HCT116 (cell line): ENCODE measurements around the gene CCL14. TPM values are rescaled to one million over a fixed set of nuclear protein-coding genes. Genes with fewer than 3 reads are reported as not detected.
A peak's percentile ranks its signal among the peaks of the same experiment; 100 is the strongest.
"Not testable (repeated sequence)": the region's sequence is repeated elsewhere in the genome, so short reads cannot be mapped to it uniquely, and the experiment has no call there.

Source experiments
- ATAC-seq: fragments of 200-7000 bp; cut with Tn5 transposase; 2 replicates; pipeline ENCODE4 v1.9.1; 2020; ENCODE audit warnings: mild to moderate bottlenecking, moderate library complexity
- BruUV-seq: library from RNA; stranded (reverse); fragments of 400-500 nt; replicated peaks from 2 replicates; lab custom pipeline; 2021; lab: Mats Ljungman, UMichigan
- CTCF ChIA-PET: fragments of 300-600 bp; sonication (Branson Sonifier 250); formaldehyde crosslinking; loops from one replicate; lab custom pipeline; 2021; ENCODE audit warnings: antibody characterized with exemption; lab: Charles Lee
- POLR2A ChIA-PET: fragments of 300-600, 350-600 bp; sonication (Branson Sonifier 250); formaldehyde crosslinking; loops from one replicate; lab custom pipeline; 2021; ENCODE audit warnings: antibody characterized with exemption; lab: Charles Lee
- RAD21 ChIA-PET, 2 experiments: fragments of 300-600 bp; sonication (Branson Sonifier 250); formaldehyde crosslinking; loops; one replicate each; lab custom pipeline; 2023; ENCODE audit warnings: low total read pairs in 2 of 2; ENCODE audit not compliant: uncharacterized antibody in 2 of 2, unreplicated experiment in 2 of 2, low non-redundant PET in 1 of 2; lab: Charles Lee
- DNase-seq: peaks from one replicate; pipeline ENCODE4 v3.0.0-alpha.2; 2010; ENCODE audit warnings: low read depth, low spot score
- H2AFZ ChIP-seq: fragments of 200-600 bp; shearing (Covaris generic), sonication (generic); 2 replicates; pipeline ENCODE4 v1.6.1; 2017; ENCODE audit warnings: low read depth, mixed run types, mixed read lengths, antibody characterized with exemption, low read length; ENCODE audit not compliant: poor library complexity, severe bottlenecking
- H3K27ac ChIP-seq: 2 replicates; pipeline ENCODE4 v1.5.1; 2012; ENCODE audit warnings: low read depth, low read length
- H3K27me3 ChIP-seq: fragments of 200-600 bp; sonication (generic); 2 replicates; pipeline ENCODE4 v1.6.1; 2016; ENCODE audit warnings: mixed run types, low read length, mixed read lengths; ENCODE audit not compliant: insufficient read depth
- H3K36me3 ChIP-seq, 2 experiments: fragments of 200-500 bp in 1 of 2; fragments of 200-600 bp in 1 of 2; sonication (Bioruptor generic) in 1 of 2; sonication (generic) in 1 of 2; 2 replicates each; pipeline versions ENCODE4 v1.5.1 to v1.6.1; 2014 to 2016; ENCODE audit warnings: low read length in 2 of 2, inconsistent platforms in 1 of 2, mixed read lengths in 1 of 2, mixed run types in 1 of 2; ENCODE audit not compliant: insufficient read depth in 2 of 2, control insufficient read depth in 1 of 2
- H3K4me1 ChIP-seq, 2 experiments: fragments of 200-600 bp in 1 of 2; sonication (generic) in 1 of 2; 2 replicates each; pipeline versions ENCODE4 v1.5.1 to v1.6.1; 2012 to 2017; ENCODE audit warnings: low read length in 2 of 2, inconsistent platforms in 1 of 2, mild to moderate bottlenecking in 1 of 2, mixed read lengths in 1 of 2, mixed run types in 1 of 2, moderate library complexity in 1 of 2; ENCODE audit not compliant: insufficient read depth in 2 of 2, control insufficient read depth in 1 of 2
- H3K4me2 ChIP-seq: fragments of 200-600 bp; sonication (generic); 2 replicates; pipeline ENCODE4 v1.6.1; 2017; ENCODE audit warnings: mixed run types, low read length, mixed read lengths
- H3K4me3 ChIP-seq, 2 experiments: fragments of 200-600 bp in 1 of 2; sonication (generic) in 1 of 2; replicated peaks in 1 of 2; 2 replicates each; pipeline ENCODE4 v1.5.1; 2011 to 2016; ENCODE audit warnings: low read length in 2 of 2, control low read depth in 1 of 2, low read depth in 1 of 2, mild to moderate bottlenecking in 1 of 2, mixed read lengths in 1 of 2, mixed run types in 1 of 2
- H3K79me2 ChIP-seq: fragments of 200-600 bp; sonication (generic); 2 replicates; pipeline ENCODE4 v1.6.1; 2017; ENCODE audit warnings: mild to moderate bottlenecking, mixed run types, low read length, moderate library complexity, mixed read lengths; ENCODE audit not compliant: insufficient read depth
- H3K9ac ChIP-seq: fragments of 200-600 bp; sonication (generic); 2 replicates; pipeline ENCODE4 v1.6.1; 2016; ENCODE audit warnings: low read length, mixed read lengths
- H3K9me2 ChIP-seq: fragments of 200-600 bp; sonication (generic), shearing (Covaris generic); 2 replicates; pipeline ENCODE4 v1.6.1; 2017; ENCODE audit warnings: mixed run types, mild to moderate bottlenecking, moderate library complexity; ENCODE audit not compliant: insufficient read depth
- H3K9me3 ChIP-seq, 2 experiments: fragments of 200-500 bp in 1 of 2; fragments of 200-600 bp in 1 of 2; sonication (Bioruptor generic) in 1 of 2; sonication (generic) in 1 of 2; 2 replicates each; pipeline ENCODE4 v1.6.1; 2014 to 2017; ENCODE audit warnings: low read length in 2 of 2, mixed read lengths in 2 of 2, inconsistent platforms in 1 of 2, low read depth in 1 of 2, mild to moderate bottlenecking in 1 of 2, mixed run types in 1 of 2, moderate library complexity in 1 of 2; ENCODE audit not compliant: control insufficient read depth in 1 of 2, insufficient read depth in 1 of 2
- H4K20me1 ChIP-seq: fragments of 200-600 bp; sonication (generic), shearing (Covaris generic); 2 replicates; pipeline ENCODE4 v1.6.1; 2017; ENCODE audit warnings: mixed run types, mild to moderate bottlenecking, moderate library complexity; ENCODE audit not compliant: insufficient read depth
- CBX3 ChIP-seq: IDR thresholded peaks from 2 replicates; pipeline ENCODE4 v1.6.1; 2012; ENCODE audit warnings: low read depth
- EZH2 ChIP-seq: fragments of 200-600 bp; sonication (generic); IDR thresholded peaks from 2 replicates; pipeline ENCODE4 v1.6.1; 2017; ENCODE audit warnings: antibody characterized with exemption, mixed run types
- MAX ChIP-seq: IDR thresholded peaks from 2 replicates; pipeline ENCODE4 v1.6.1; 2012
- POLR2AphosphoS5 ChIP-seq: IDR thresholded peaks from 2 replicates; pipeline ENCODE4 v1.6.1; 2011; ENCODE audit warnings: mild to moderate bottlenecking, low read depth, low read length, moderate library complexity
- REST ChIP-seq: IDR thresholded peaks from 2 replicates; pipeline ENCODE4 v1.6.1; 2012; ENCODE audit warnings: low read depth
- TCF7L2 ChIP-seq: IDR thresholded peaks from 2 replicates; pipeline ENCODE4 v1.7.0; 2011; ENCODE audit warnings: borderline replicate concordance, inconsistent platforms; ENCODE audit not compliant: insufficient read depth, insufficient read length; ENCODE audit errors: extremely low read depth
- YY1 ChIP-seq: IDR thresholded peaks from 2 replicates; pipeline ENCODE4 v1.6.1; 2011; ENCODE audit warnings: low read length, low read depth, moderate library complexity, mild to moderate bottlenecking; ENCODE audit not compliant: insufficient replicate concordance; ENCODE audit errors: extremely low read depth
- ZFX ChIP-seq: fragments of 450-650 bp; IDR thresholded peaks from 2 replicates; pipeline ENCODE4 v1.6.1; 2017
- intact Hi-C: fragments of 100-400 bp; cut with micrococcal nuclease; formaldehyde crosslinking; loops from 2 replicates; pipeline ENCODE4 v1.10.0; 2022
- total RNA-seq: library from RNA; stranded (reverse); gene quantifications from one replicate; pipeline ENCODE4 v1.2.1, GENCODE V29; 2021; ENCODE audit not compliant: unreplicated experiment
- TF ChIP-seq, protein P1 (sequence below): IDR thresholded peaks from 2 replicates; pipeline ENCODE4 v1.6.1; 2011; ENCODE audit warnings: mild to moderate bottlenecking, low read length, moderate library complexity; ENCODE audit not compliant: insufficient replicate concordance; ENCODE audit errors: extremely low read depth

The CCL14 gene
- total RNA-seq, 1 experiment from 2014 or later, result not detected

GRCh38 chr17:35942588-35943186 is 43.8 kb downstream of the CCL14 start (continued):
- TF ChIP-seq, protein P1, sequence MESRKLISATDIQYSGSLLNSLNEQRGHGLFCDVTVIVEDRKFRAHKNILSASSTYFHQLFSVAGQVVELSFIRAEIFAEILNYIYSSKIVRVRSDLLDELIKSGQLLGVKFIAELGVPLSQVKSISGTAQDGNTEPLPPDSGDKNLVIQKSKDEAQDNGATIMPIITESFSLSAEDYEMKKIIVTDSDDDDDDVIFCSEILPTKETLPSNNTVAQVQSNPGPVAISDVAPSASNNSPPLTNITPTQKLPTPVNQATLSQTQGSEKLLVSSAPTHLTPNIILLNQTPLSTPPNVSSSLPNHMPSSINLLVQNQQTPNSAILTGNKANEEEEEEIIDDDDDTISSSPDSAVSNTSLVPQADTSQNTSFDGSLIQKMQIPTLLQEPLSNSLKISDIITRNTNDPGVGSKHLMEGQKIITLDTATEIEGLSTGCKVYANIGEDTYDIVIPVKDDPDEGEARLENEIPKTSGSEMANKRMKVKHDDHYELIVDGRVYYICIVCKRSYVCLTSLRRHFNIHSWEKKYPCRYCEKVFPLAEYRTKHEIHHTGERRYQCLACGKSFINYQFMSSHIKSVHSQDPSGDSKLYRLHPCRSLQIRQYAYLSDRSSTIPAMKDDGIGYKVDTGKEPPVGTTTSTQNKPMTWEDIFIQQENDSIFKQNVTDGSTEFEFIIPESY, result no peak
- TF ChIP-seq EZH2, result no peak

DNA sequence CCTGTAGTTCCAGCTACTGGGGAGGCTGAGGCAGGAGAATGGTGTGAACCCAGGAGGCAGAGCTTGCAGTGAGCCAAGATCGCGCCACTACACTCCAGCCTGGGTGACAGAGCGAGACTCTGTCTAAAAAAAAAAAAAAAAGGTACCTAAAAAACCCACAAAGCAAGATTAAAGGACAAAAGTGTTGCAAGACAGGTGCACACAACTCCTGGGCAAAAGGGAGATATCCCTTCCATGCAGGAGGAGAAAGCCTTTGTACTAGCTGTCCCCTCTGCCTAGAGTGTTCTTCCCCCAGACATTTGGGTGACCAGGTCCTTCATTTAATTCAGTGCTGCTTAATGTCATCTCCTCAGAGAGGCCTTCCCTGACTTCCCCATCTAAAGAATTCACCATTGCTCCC is 48.0 kb downstream of the CCL14 start:
- RAD21 ChIA-PET, ATAC-seq, BruUV-seq: not testable (repeated sequence)

GRCh38 chr17:35936063-35936462 is 50.5 kb downstream of the CCL14 start:
- DNase-seq, result no peak
- Histone ChIP-seq H3K27ac (no peak overlapping the region), H4K20me1 (no peaks in the 10 kb centered on the region), H3K79me2 (no peaks in the 10 kb centered on the region), H2AFZ (no peak overlapping the region), H3K9me2 (no peaks in the 10 kb centered on the region), H3K4me3 (no peak overlapping the region), H3K4me2 (no peak overlapping the region), H3K27me3 (no peaks in the 10 kb centered on the region), H3K9me3 (no peaks in the 10 kb centered on the region), H3K36me3 (no peaks in the 10 kb centered on the region), H3K9ac (no peak overlapping the region), H3K4me1 (peaks cover under 1 to 12% of the 10 kb centered on the region in 2 experiments)
- no TSS peak for BruUV-seq
- ChIA-PET POLR2A (no interaction called here), CTCF (no interaction called here), RAD21 (no interaction called here)
- ATAC-seq, result peak; percentile 78
- no peak for TF ChIP-seq YY1
- no peak for TF ChIP-seq TCF7L2
- no peak for TF ChIP-seq POLR2AphosphoS5
- no peak for TF ChIP-seq REST
- no peak for TF ChIP-seq CBX3
- TF ChIP-seq ZFX, result no peak
- TF ChIP-seq EZH2, result no peak
- no peak for TF ChIP-seq MAX
- intact Hi-C loops, result no loop called here

More for the DNA sequence above, 48.0 kb downstream of the CCL14 start:
- H3K27me3 ChIP-seq, H3K27ac ChIP-seq, intact Hi-C loops, H2AFZ ChIP-seq, H3K9me2 ChIP-seq, POLR2A ChIA-PET, H3K4me1 ChIP-seq, DNase-seq, H3K9ac ChIP-seq, H3K9me3 ChIP-seq, H4K20me1 ChIP-seq, H3K36me3 ChIP-seq, H3K4me2 ChIP-seq, H3K4me3 ChIP-seq, H3K79me2 ChIP-seq: not testable (repeated sequence)
- CTCF ChIA-PET, result interaction anchor here (0.9 kb wide), 1 partner anchor 210 kb away, joined by 3 read pairs; no protein-coding TSS in a partner anchor
